HepG2 (cell line): ENCODE measurements around the gene MAMDC2. TPM values are rescaled to one million over a fixed set of nuclear protein-coding genes. Genes with fewer than 3 reads are reported as not detected.

ENCODE experiments used
- ATAC-seq: fragments of 200-7000 bp; cut with Tn5 transposase; 3 replicates; pipeline ENCODE4 v1.9.1; 2020; ENCODE audit warnings: mild to moderate bottlenecking, moderate library complexity
- BruUV-seq: library from RNA; stranded (reverse); fragments of 400-500 nt; replicated peaks from 2 replicates; lab custom pipeline; 2021; lab: Mats Ljungman, UMichigan
- CTCF ChIA-PET: fragments of 300-600 bp; formaldehyde crosslinking; extraction: SDS; loops from one replicate; lab custom pipeline; 2021; ENCODE audit warnings: low total read pairs, inconsistent platforms, low intra/inter-chr PET ratio; lab: Yijun Ruan, JAX
- POLR2A ChIA-PET: fragments of 350-600 bp; sonication (Branson Sonifier 250); formaldehyde crosslinking; loops from one replicate; lab custom pipeline; 2020; ENCODE audit warnings: antibody characterized with exemption, inconsistent platforms; lab: Yijun Ruan, JAX
- DNase-seq: peaks from one replicate; pipeline ENCODE4 v3.0.0-alpha.2; 2015; ENCODE audit warnings: low spot score
- FAIRE-seq: peaks from 3 replicates; lab custom pipeline; 2011; peaks lifted over from hg19 to GRCh38; lab: Jason Lieb, UNC
- H2AFZ ChIP-seq: one replicate; pipeline ENCODE4 v1.6.1; 2011; ENCODE audit warnings: low read length, inconsistent platforms
- H3K27ac ChIP-seq: fragments of 300-600 bp; 3 replicates; pipeline ENCODE4 v1.8.0; 2011; ENCODE audit warnings: mixed run types, mild to moderate bottlenecking, mixed read lengths, low read length, inconsistent platforms; ENCODE audit not compliant: insufficient read depth; ENCODE audit errors: extremely low read length
- H3K27me3 ChIP-seq, 2 experiments: fragments of 200-600 bp in 1 of 2; 2 replicates in 1 of 2; 3 replicates in 1 of 2; pipeline versions ENCODE4 v1.6.0 to v1.8.0; 2011; ENCODE audit warnings: low read length in 2 of 2, mild to moderate bottlenecking in 2 of 2, moderate library complexity in 2 of 2, inconsistent platforms in 1 of 2; ENCODE audit not compliant: insufficient read depth in 2 of 2, control insufficient read depth in 1 of 2
- H3K36me3 ChIP-seq, 2 experiments: fragments of 200-600 bp in 1 of 2; replicated peaks in 1 of 2; 2 replicates in 1 of 2; 3 replicates in 1 of 2; pipeline versions ENCODE4 v1.5.1 to v1.8.0; 2011; ENCODE audit warnings: low read length in 2 of 2, inconsistent platforms in 1 of 2; ENCODE audit not compliant: insufficient read depth in 2 of 2, control insufficient read depth in 1 of 2
- H3K4me1 ChIP-seq: 2 replicates; pipeline ENCODE4 v1.5.1; 2012; ENCODE audit warnings: low read length, inconsistent platforms; ENCODE audit not compliant: insufficient read depth
- H3K4me2 ChIP-seq: 2 replicates; pipeline ENCODE4 v1.6.0; 2011; ENCODE audit warnings: low read depth, low read length, inconsistent platforms
- H3K4me3 ChIP-seq, 3 experiments: fragments of 200-600 bp in 1 of 3; sonication (generic), shearing (Covaris generic) in 1 of 3; replicated peaks in 1 of 3; 2 replicates each; pipeline ENCODE4 v1.5.1; 2011 to 2016; ENCODE audit warnings: low read length in 3 of 3, inconsistent platforms in 2 of 3, low read depth in 2 of 3, mild to moderate bottlenecking in 2 of 3, control low read depth in 1 of 3, mixed read lengths in 1 of 3; ENCODE audit not compliant: insufficient read depth in 1 of 3
- H3K79me2 ChIP-seq: one replicate; pipeline ENCODE4 v1.6.1; 2011; ENCODE audit warnings: low read length, inconsistent platforms; ENCODE audit not compliant: insufficient read depth
- H3K9ac ChIP-seq: 2 replicates; pipeline ENCODE4 v1.6.0; 2011; ENCODE audit warnings: mild to moderate bottlenecking, low read depth, low read length, inconsistent platforms; ENCODE audit not compliant: insufficient read depth
- H3K9me3 ChIP-seq: 2 replicates; pipeline ENCODE4 v1.5.1; 2012; ENCODE audit warnings: mild to moderate bottlenecking, low read length
- H4K20me1 ChIP-seq: 2 replicates; pipeline ENCODE4 v1.6.0; 2011; ENCODE audit warnings: inconsistent platforms, mild to moderate bottlenecking, low read length, moderate library complexity; ENCODE audit not compliant: insufficient read depth
- CEBPB ChIP-seq: IDR thresholded peaks from 2 replicates; pipeline ENCODE4 v1.6.1; 2011; ENCODE audit warnings: low read depth, low read length, improper control_type of control experiment, borderline replicate concordance
- CEBPG ChIP-seq: IDR thresholded peaks from 2 replicates; pipeline ENCODE4 v1.6.1; 2016
- CHD4 ChIP-seq: fragments of 200-600 bp; sonication (generic); IDR thresholded peaks from 2 replicates; pipeline ENCODE4 v1.7.0; 2017; ENCODE audit warnings: mild to moderate bottlenecking, low read length, borderline replicate concordance
- FOXA3 ChIP-seq: IDR thresholded peaks from 2 replicates; pipeline ENCODE4 v1.6.1; 2016; ENCODE audit warnings: missing genetic modification reagents, missing compliant biosample characterization
- GRHL1 ChIP-seq: sonication (generic); formaldehyde crosslinking; conservative IDR thresholded peaks from 2 replicates; pipeline ENCODE4 v1.8.0; 2022; ENCODE audit warnings: missing genetic modification reagents
- KLF16 ChIP-seq, 2 experiments: sonication (generic) in 1 of 2; formaldehyde crosslinking in 1 of 2; IDR thresholded peaks; 2 replicates each; pipeline versions ENCODE4 v1.6.1 to v1.8.0; 2016 to 2023; ENCODE audit warnings: missing genetic modification reagents in 2 of 2, missing compliant biosample characterization in 1 of 2
- LBX2 ChIP-seq: sonication (generic); formaldehyde crosslinking; IDR thresholded peaks from 2 replicates; pipeline ENCODE4 v1.5.0; 2020; ENCODE audit warnings: missing genetic modification reagents, mild to moderate bottlenecking, borderline replicate concordance
- MED1 ChIP-seq: sonication (generic); formaldehyde crosslinking; IDR thresholded peaks from 2 replicates; pipeline ENCODE4 v1.4.0; 2020; ENCODE audit warnings: missing genetic modification reagents
- POLR2A ChIP-seq, 2 experiments: IDR thresholded peaks; 2 replicates each; pipeline ENCODE4 v1.6.1; 2011; ENCODE audit warnings: low read depth in 2 of 2, low read length in 2 of 2, mild to moderate bottlenecking in 1 of 2, moderate library complexity in 1 of 2; ENCODE audit not compliant: insufficient read depth in 1 of 2
- SKIL ChIP-seq: sonication (generic); formaldehyde crosslinking; IDR thresholded peaks from 2 replicates; pipeline ENCODE4 v1.8.0; 2022; ENCODE audit warnings: missing genetic modification reagents, mild to moderate bottlenecking, moderate library complexity, borderline replicate concordance
- ZNF142 ChIP-seq: sonication (generic); formaldehyde crosslinking; IDR thresholded peaks from 2 replicates; pipeline ENCODE4 v1.4.0; 2020; ENCODE audit warnings: missing genetic modification reagents
- ZNF441 ChIP-seq: sonication (generic); formaldehyde crosslinking; IDR thresholded peaks from 2 replicates; pipeline ENCODE4 v1.7.0; 2021; ENCODE audit warnings: missing genetic modification reagents, borderline replicate concordance
- ZNF644 ChIP-seq: IDR thresholded peaks from 2 replicates; pipeline ENCODE4 v1.6.1; 2016; ENCODE audit warnings: low read depth
- WGBS: methylation state at CpG from one replicate; pipeline ENCODE4 v1.1.6; 2017; ENCODE audit warnings: low lambda C conversion rate; 5-methylcytosine and 5-hydroxymethylcytosine counted together
- in situ Hi-C: cut with HindIII; loops from 2 replicates; pipeline ENCODE4 v1.10.0; 2017; ENCODE audit warnings: low pct_unique_long_range_greater_than_20kb; ENCODE audit not compliant: extremely low pct_ligation_motif_present
- intact Hi-C: fragments of 100-400 bp; cut with micrococcal nuclease; formaldehyde crosslinking; loops from one replicate; pipeline ENCODE4 v1.10.0; 2022; ENCODE audit not compliant: unreplicated experiment
- polyA plus RNA-seq, 8 experiments: library from polyadenylated mRNA; depleted of rRNA in 3 of 8; stranded (reverse) in 7 of 8; unstranded in 1 of 8; fragments of >200 nt; fragmentation: Illumina TruSeq in 4 of 8; extraction: Trizol in 4 of 8; gene quantifications; 2 replicates each; pipeline versions ENCODE4 v1.2.1 to v1.2.3, GENCODE V29; 2011 to 2016; ENCODE audit warnings: low read depth in 4 of 8, missing spikeins in 1 of 8, mixed read lengths in 1 of 8; ENCODE audit not compliant: insufficient read depth in 1 of 8
- total RNA-seq, 5 experiments: library from RNA; depleted of rRNA; stranded (reverse); fragments of >200 nt; fragmentation: Illumina TruSeq; extraction: Trizol; gene quantifications; 2 replicates each; pipeline ENCODE4 v1.2.3, GENCODE V29; 2016; ENCODE audit warnings: low read depth in 1 of 5

The MAMDC2 gene
- total and polyA plus RNA-seq, 2 of the 13 experiments (the other 11 are each of a cell fraction or from before 2014, with no cell fraction given) = not detected

GRCh38 chr9:70079417-70080037, 35.9 kb downstream of the MAMDC2 start:
- intact Hi-C loops (no loop called here), in situ Hi-C loops (no loop called here)
- no peak overlapping the region for H3K27ac ChIP-seq
- peaks cover 0 to 9% of the 10 kb centered on the region in 2 experiments; a peak in 1 of 5 replicates for H3K27me3 ChIP-seq
- no peak overlapping the region for H3K4me2 ChIP-seq
- ChIA-PET POLR2A (no interaction called here), CTCF (no interaction called here)
- ATAC-seq = no peak
- H2AFZ ChIP-seq = no peak overlapping the region
- no TSS peak for BruUV-seq
- H4K20me1 ChIP-seq = no peaks in the 10 kb centered on the region
- 0% methylated on average over 2 of the region's 2 CpGs for WGBS
- no peak overlapping the region for H3K9ac ChIP-seq
- H3K4me3 ChIP-seq = no peak overlapping the region
- H3K9me3 ChIP-seq = no peaks in the 10 kb centered on the region
- H3K36me3 ChIP-seq = no peaks in the 10 kb centered on the region
- H3K79me2 ChIP-seq = no peaks in the 10 kb centered on the region
- DNase-seq = no peak
- FAIRE-seq = no peak
- no peaks in the 10 kb centered on the region; the same call in 1 of the 2 replicates for H3K4me1 ChIP-seq
- TF ChIP-seq ZNF142 (CRISPR knock-in tag) (no peak), ZNF644 (CRISPR knock-in tag) (no peak), GRHL1 (CRISPR knock-in tag) (no peak), SKIL (CRISPR knock-in tag) (no peak), CEBPB (peak; percentile 75), ZNF441 (CRISPR knock-in tag) (no peak), FOXA3 (CRISPR knock-in tag) (peak; percentile 7; the same call in 1 of the 2 replicates), KLF16 (CRISPR knock-in tag; IDR thresholded peaks at IDR 0.05) (no peak), LBX2 (CRISPR knock-in tag) (no peak), MED1 (CRISPR knock-in tag) (no peak), CEBPG (CRISPR knock-in tag) (0 out of 2 replicates have a peak, but pooled peaks have one; percentile 15), CHD4 (no peak), POLR2A (IDR thresholded peaks at IDR 0.05; ENCODE audit: insufficient read depth in 1 of 2, low read depth in 2 of 2, low read length in 2 of 2) (no peak)
